Loucy (cell line): ENCODE data around the gene CETP.

ENCODE experiments used
- H2AFZ ChIP-seq: fragments of 200-600 bp; sonication (generic); 2 replicates; pipeline ENCODE4 v1.6.0; 2016; ENCODE audit warnings: antibody characterized with exemption, mild to moderate bottlenecking, low read length, moderate library complexity
- H3F3A ChIP-seq: fragments of 200-600 bp; 2 replicates; pipeline ENCODE4 v1.6.0; 2016; ENCODE audit warnings: antibody characterized with exemption, low read depth, mild to moderate bottlenecking
- H3K27me3 ChIP-seq: fragments of 200-600 bp; sonication (generic); 2 replicates; pipeline ENCODE4 v1.6.1; 2014; ENCODE audit warnings: low read length, mild to moderate bottlenecking; ENCODE audit not compliant: insufficient read depth, poor library complexity, severe bottlenecking
- H3K36me3 ChIP-seq: fragments of 200-600 bp; sonication (generic); 2 replicates; pipeline ENCODE4 v1.6.1; 2016; ENCODE audit warnings: low read length; ENCODE audit not compliant: insufficient read depth
- H3K4me1 ChIP-seq: fragments of 200-600 bp; sonication (generic); 2 replicates; pipeline ENCODE4 v1.5.1; 2014; ENCODE audit warnings: low read length, mild to moderate bottlenecking; ENCODE audit not compliant: insufficient read depth, poor library complexity, severe bottlenecking
- H3K4me2 ChIP-seq: fragments of 200-600 bp; sonication (generic); 2 replicates; pipeline ENCODE4 v1.6.0; 2014; ENCODE audit warnings: antibody characterized with exemption, low read length, low read depth, mild to moderate bottlenecking; ENCODE audit not compliant: poor library complexity, severe bottlenecking
- H3K4me3 ChIP-seq: fragments of 200-600 bp; sonication (generic); 2 replicates; pipeline ENCODE4 v1.5.1; 2014; ENCODE audit warnings: low read length, mild to moderate bottlenecking, mixed read lengths; ENCODE audit not compliant: poor library complexity, severe bottlenecking
- H3K79me2 ChIP-seq: fragments of 200-600 bp; sonication (generic); 2 replicates; pipeline ENCODE4 v1.6.1; 2014; ENCODE audit warnings: low read length; ENCODE audit not compliant: insufficient read depth
- H3K9ac ChIP-seq: fragments of 200-600 bp; sonication (generic); 2 replicates; pipeline ENCODE4 v1.6.0; 2014; ENCODE audit warnings: mild to moderate bottlenecking, low read depth, low read length, moderate library complexity; ENCODE audit not compliant: poor library complexity, severe bottlenecking
- H3K9me2 ChIP-seq: fragments of 200-600 bp; sonication (generic); replicated peaks from 2 replicates; pipeline ENCODE4 v1.6.1; 2016; ENCODE audit warnings: low read depth, low read length, mixed read lengths
- H3K9me3 ChIP-seq: fragments of 200-600 bp; sonication (generic); 2 replicates; pipeline ENCODE4 v1.6.1; 2014; ENCODE audit warnings: mild to moderate bottlenecking, antibody characterized with exemption, low read length, low read depth; ENCODE audit not compliant: insufficient read depth
- H4K20me1 ChIP-seq: fragments of 200-600 bp; sonication (generic); 2 replicates; pipeline ENCODE4 v1.6.0; 2014; ENCODE audit warnings: antibody characterized with exemption, low read length, mild to moderate bottlenecking; ENCODE audit not compliant: insufficient read depth, poor library complexity, severe bottlenecking
- EZH2phosphoT487 ChIP-seq: fragments of 200-600 bp; IDR thresholded peaks from 2 replicates; pipeline ENCODE4 v1.6.1; 2018; ENCODE audit warnings: antibody characterized with exemption, mild to moderate bottlenecking, moderate library complexity, borderline replicate concordance
- TF ChIP-seq, protein P1 (sequence below): fragments of 200-600 bp; sonication (generic); conservative IDR thresholded peaks from 2 replicates; pipeline ENCODE4 v1.5.1; 2014; ENCODE audit warnings: mild to moderate bottlenecking, antibody characterized with exemption, low read length

Gene CETP

DNA sequence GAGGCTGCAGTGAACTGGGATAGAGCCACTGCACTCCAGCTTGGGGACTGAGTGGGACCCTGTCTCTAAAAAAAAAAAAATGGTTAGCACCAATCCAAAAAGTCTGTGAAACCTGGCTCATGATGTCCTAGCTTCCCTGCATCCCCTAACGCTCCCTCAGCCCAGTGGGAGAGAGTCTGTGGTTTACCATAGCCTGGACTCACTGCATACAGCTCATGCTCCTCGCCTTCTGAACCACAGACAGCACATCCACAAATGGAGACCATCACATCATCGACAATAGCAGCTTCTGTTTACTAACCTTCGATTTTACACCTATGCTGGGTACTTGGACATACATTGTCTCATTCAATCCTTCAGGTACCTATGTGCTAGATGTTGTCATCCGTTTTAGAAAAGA, 71.2 kb downstream of the CETP start:
- no peak overlapping the region for H2AFZ ChIP-seq
- no peak overlapping the region for H3K4me3 ChIP-seq
- H3K9me3 ChIP-seq: no peaks in the 10 kb centered on the region
- H3K27me3 ChIP-seq: no peaks in the 10 kb centered on the region
- no peaks in the 10 kb centered on the region for H4K20me1 ChIP-seq
- H3F3A ChIP-seq: peaks cover 2% of the 10 kb centered on the region; the same call in 1 of the 2 replicates
- no peak overlapping the region for H3K9ac ChIP-seq
- no peaks in the 10 kb centered on the region for H3K36me3 ChIP-seq
- no peak for TF ChIP-seq EZH2phosphoT487
- TF ChIP-seq, protein P1, sequence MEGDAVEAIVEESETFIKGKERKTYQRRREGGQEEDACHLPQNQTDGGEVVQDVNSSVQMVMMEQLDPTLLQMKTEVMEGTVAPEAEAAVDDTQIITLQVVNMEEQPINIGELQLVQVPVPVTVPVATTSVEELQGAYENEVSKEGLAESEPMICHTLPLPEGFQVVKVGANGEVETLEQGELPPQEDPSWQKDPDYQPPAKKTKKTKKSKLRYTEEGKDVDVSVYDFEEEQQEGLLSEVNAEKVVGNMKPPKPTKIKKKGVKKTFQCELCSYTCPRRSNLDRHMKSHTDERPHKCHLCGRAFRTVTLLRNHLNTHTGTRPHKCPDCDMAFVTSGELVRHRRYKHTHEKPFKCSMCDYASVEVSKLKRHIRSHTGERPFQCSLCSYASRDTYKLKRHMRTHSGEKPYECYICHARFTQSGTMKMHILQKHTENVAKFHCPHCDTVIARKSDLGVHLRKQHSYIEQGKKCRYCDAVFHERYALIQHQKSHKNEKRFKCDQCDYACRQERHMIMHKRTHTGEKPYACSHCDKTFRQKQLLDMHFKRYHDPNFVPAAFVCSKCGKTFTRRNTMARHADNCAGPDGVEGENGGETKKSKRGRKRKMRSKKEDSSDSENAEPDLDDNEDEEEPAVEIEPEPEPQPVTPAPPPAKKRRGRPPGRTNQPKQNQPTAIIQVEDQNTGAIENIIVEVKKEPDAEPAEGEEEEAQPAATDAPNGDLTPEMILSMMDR: no peak
- no peak overlapping the region for H3K4me2 ChIP-seq
- no peaks in the 10 kb centered on the region for H3K79me2 ChIP-seq
- H3K9me2 ChIP-seq: no peaks in the 10 kb centered on the region
- H3K4me1 ChIP-seq: peaks cover 25% of the 10 kb centered on the region
